T-helper 1 cell treated with Interleukin-12 subunit alpha and Interleukin-12 subunit beta and Interleukin-4 antibody, amounts not matched to agents 30 μg/mL and 1 μg/mL, for 36 hours (primary cell): Measurements from ENCODE around the gene XPR1.

Experiments used
- H3K27ac Mint-ChIP-seq: one replicate; pipeline ENCODE4 v1.8.0; 2021; ENCODE audit warnings: mild to moderate bottlenecking, mixed read lengths
- H3K27me3 Mint-ChIP-seq: one replicate; pipeline ENCODE4 v1.8.0; 2021; ENCODE audit warnings: low read depth, mixed read lengths
- H3K36me3 Mint-ChIP-seq: one replicate; pipeline ENCODE4 v1.8.0; 2021; ENCODE audit warnings: low read depth, mixed read lengths
- H3K4me1 Mint-ChIP-seq: one replicate; pipeline ENCODE4 v1.8.0; 2021; ENCODE audit warnings: low read depth, mixed read lengths
- H3K4me3 Mint-ChIP-seq: one replicate; pipeline ENCODE4 v1.8.0; 2021; ENCODE audit warnings: mild to moderate bottlenecking, moderate library complexity, mixed read lengths
- H3K9me3 Mint-ChIP-seq: one replicate; pipeline ENCODE4 v1.8.0; 2021; ENCODE audit warnings: mixed read lengths

XPR1 gene

DNA sequence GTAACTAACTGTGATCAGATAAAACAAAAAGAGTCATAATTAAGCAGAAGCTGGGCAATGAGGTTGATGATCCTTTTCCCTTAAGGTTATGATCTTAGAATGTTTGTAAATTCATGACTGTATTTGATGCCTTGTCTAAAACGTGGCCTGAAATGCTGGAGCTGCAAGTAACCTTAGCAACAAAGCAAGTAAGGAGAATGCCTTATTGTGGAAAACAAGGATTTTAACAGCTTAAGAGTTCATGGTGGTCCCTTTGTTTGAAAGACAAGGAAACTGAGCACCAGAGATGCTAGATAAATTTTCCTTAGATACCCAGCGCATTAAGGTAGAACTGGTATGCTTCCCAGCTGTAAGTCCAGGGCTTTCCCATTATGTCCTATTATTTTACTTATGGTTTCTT, 25.7 kb upstream of the XPR1 start:
- no peak overlapping the region for H3K27ac Mint-ChIP-seq
- no peak overlapping the region for H3K4me3 Mint-ChIP-seq
- no peaks in the 10 kb centered on the region for H3K9me3 Mint-ChIP-seq
- peaks cover 2% of the 10 kb centered on the region for H3K36me3 Mint-ChIP-seq
- peaks cover 1% of the 10 kb centered on the region for H3K4me1 Mint-ChIP-seq
- H3K27me3 Mint-ChIP-seq = peaks cover 19% of the 10 kb centered on the region

DNA sequence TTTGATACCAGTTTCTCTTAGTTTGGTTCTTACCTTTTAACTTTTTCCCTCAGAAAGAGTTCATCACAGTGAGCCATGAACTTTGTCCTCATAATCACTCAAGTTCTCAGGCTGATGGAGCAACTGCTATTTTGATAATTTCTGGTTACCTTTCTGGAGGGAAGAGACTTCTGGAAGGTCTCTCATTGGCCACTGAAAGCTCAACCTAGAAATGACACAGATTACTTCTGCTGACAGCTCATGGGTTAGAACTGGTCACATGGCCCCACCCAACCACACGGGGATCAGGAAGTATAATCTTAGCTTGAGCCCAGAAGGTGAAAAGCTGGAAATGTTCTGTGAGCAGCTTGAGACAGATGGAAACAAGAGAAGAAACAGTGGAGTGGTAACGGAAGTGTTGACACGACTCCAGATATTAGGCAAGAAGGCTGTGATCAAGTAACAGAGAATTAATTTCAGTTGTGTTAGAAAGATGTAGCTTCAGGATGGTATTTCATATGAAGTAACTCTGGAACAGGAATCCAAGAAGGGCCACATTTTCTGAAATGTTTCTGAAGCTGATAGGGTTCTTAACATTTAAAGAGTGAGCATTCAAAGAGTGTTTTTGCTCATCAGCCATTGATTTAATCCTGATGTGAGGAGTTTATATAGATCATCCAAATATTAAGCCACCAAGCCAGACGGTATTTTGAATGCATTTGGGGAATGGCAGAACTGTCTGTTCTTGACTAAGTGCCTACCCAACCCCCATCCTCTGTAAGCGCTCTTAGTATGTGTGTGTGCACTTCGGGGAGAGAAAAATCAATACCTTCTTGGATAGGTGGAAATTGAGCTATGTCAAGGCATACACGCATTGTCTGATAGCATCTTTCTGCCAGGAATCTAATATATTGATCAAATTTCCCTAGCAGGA, 21.9 kb upstream of the XPR1 start:
- Mint-ChIP-seq H3K4me1 (peaks cover 7% of the 10 kb centered on the region), H3K27ac (peak overlapping the region; percentile 27), H3K27me3 (peaks cover 14% of the 10 kb centered on the region), H3K9me3 (no peaks in the 10 kb centered on the region), H3K36me3 (peaks cover 3% of the 10 kb centered on the region), H3K4me3 (no peak overlapping the region)

DNA sequence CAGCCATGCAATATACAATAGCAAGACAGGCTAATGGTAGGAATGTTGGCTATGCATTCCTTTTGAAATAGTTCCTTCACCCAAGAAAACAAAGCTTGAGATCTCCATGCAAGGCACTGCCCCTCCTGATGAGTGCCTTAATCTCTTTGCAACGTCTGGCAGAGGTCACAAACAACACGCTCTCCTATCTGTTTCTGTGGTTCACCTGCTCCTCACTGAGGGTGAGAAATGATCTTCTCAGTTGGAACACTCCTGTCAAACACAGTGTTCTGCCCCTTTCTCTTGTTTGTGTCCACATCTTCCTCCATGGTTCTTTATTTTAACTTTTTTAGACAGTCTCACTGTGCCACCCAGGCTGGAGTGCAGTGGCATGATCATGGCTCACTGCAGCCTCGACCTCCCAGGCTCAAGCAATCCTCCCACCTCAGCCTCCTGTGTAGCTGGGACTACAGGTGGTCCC, 21.2 kb upstream of the XPR1 start:
- peaks cover 14% of the 10 kb centered on the region for H3K27me3 Mint-ChIP-seq
- no peaks in the 10 kb centered on the region for H3K9me3 Mint-ChIP-seq
- no peak overlapping the region for H3K27ac Mint-ChIP-seq
- no peak overlapping the region for H3K4me3 Mint-ChIP-seq
- peaks cover 7% of the 10 kb centered on the region for H3K4me1 Mint-ChIP-seq
- H3K36me3 Mint-ChIP-seq = peaks cover 3% of the 10 kb centered on the region

DNA sequence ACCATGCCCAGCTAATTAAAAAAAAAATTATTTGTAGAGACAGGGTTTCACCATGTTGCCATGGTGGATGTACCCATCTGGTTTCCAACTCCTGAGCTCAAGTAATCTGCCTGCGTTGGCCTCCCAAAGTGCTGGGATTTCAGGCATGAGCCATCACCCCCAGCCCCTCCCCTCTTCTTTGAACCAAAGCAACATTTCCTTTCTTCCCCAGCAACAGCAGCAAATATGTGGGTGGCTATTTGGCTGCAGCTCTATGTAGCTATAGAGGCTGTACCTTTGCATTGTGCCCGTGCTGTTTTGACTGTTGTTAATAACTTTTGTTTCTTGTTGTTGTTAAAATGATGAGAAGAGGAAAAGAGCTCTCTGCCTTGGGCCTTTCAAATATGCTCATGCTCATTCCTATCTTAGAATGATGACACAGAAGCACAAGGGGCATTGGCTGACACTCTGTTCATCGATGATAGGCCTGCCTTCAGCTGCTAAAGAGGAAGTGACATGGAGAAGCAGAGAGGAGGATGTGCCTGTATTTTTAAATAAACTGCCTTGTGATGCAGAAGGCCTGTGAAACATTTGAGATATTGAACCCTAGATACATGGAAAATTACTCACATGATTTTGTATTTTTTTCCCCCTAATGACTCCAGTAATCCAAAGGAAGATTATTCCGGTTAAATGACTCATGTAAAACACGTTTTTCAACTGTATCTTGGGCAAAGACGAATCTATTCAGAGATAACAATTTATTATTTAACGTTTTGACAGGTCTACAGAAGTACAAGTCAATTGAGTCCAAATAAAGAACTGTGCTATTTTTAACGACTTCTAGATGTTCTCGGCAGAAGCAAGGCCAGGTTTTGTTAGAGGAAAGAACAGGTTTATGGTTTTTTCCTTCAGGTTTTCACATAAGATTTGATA, 20.5 kb upstream of the XPR1 start:
- H3K27ac Mint-ChIP-seq = no peak overlapping the region

DNA sequence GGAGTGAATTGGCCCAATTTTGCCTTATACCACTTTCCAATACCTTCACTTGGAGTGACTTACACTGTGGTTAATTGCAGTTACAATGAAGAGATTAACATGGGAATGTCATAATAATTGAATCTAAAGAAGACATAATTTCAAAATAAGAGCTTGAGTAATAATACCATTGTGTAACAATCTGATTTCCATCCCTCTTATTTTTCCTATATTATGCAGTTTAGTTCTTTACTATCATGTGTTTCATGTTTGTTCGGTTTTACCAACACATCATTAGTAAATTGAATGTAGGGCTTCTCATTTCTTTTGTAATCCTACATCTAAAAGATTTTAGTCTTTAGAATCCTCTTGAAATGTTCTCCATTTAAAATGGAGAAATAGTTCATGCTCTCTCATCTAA, 19.2 kb upstream of the XPR1 start:
- Mint-ChIP-seq H3K36me3 (peaks cover 3% of the 10 kb centered on the region), H3K4me1 (peaks cover 7% of the 10 kb centered on the region), H3K4me3 (no peak overlapping the region), H3K27me3 (peaks cover under 1% of the 10 kb centered on the region), H3K27ac (no peak overlapping the region), H3K9me3 (no peaks in the 10 kb centered on the region)

More for the DNA sequence above, 20.5 kb upstream of the XPR1 start:
- Mint-ChIP-seq H3K36me3 (peaks cover 3% of the 10 kb centered on the region), H3K4me3 (no peak overlapping the region), H3K4me1 (peaks cover 7% of the 10 kb centered on the region), H3K27me3 (peaks cover 9% of the 10 kb centered on the region), H3K9me3 (no peaks in the 10 kb centered on the region)

DNA sequence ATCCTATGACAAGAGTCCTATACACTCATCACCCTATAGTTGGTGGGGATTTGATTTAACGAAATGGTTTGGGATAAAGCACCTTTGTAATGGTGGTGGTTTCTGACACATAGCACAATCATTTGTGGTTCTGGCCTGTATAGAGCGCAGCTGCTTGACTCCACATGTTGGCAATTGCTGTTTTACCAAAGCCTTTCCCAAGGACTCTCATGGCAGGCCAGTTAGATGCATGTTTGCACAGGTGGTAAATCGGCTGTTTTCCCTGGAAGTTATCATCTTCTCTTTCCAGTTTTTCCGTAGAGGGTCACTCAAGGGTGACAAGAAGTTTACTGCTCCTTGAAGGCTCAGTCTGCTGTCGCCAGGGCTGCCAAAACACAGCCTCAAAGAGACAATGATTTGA, 17.1 kb upstream of the XPR1 start:
- Mint-ChIP-seq H3K27ac (no peak overlapping the region), H3K36me3 (peaks cover 3% of the 10 kb centered on the region), H3K27me3 (no peaks in the 10 kb centered on the region)

DNA sequence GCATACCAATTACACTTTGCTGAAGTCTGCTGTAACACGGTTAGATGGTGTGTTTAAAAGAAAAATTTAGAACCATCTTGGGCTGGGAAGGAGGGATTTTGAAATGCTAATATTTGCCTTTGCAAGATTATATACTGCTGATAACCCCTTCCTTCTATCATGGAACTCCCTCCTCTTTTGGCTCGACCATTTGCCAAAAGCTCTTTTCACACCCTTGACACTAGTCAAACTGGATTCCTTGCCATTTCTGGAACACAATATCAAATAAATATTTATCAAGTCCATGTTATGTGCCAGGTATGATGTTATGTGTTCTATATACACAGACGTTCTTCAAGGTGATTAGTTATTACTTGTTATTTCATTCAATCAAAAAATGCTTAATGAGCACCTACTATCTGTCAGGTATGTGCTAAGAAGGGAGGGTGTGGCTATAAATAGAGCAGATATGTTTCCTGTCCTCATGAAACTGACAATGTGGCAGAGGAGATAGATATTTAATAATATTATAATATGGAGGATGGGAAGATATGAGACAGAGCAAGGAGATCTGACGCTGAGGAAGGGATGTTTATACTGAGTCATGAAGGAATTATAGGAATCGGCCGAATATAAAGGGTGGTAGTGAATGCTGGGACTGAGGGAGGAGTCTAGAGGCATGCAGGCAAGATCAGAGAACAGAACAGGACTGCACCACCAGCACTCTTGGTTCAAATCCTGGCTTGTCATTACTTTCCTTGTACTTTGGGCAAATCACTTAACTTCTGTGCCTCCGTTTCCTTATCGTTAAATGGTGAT, 16.1 kb upstream of the XPR1 start:
- H3K27me3 Mint-ChIP-seq = no peaks in the 10 kb centered on the region
- H3K36me3 Mint-ChIP-seq = peaks cover 3% of the 10 kb centered on the region
- H3K4me1 Mint-ChIP-seq = peaks cover 7% of the 10 kb centered on the region
- H3K27ac Mint-ChIP-seq = no peak overlapping the region
- no peak overlapping the region for H3K4me3 Mint-ChIP-seq
- no peaks in the 10 kb centered on the region for H3K9me3 Mint-ChIP-seq

More for the DNA sequence above, 17.1 kb upstream of the XPR1 start:
- Mint-ChIP-seq H3K4me1 (peaks cover 7% of the 10 kb centered on the region), H3K4me3 (no peak overlapping the region), H3K9me3 (no peaks in the 10 kb centered on the region)

DNA sequence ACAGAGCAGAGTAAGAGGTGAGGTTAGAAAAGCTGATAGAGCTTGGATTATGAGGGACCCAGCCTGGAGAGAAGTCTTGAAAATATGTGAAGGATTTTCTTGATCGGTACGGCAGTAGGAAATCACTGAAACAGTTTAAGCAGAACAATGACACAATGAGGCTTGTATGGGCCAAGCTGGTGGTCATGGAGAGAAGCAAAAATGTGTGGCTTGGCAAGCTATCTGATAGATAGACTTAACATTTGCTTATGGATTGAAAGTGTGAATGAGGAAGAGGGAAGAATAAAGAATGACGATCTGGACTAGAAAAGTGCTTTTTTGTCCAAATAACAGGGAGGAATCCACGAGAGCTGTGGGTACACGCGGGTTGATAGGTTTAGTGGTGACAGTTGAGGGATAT, 15.4 kb upstream of the XPR1 start:
- Mint-ChIP-seq H3K27ac (no peak overlapping the region), H3K9me3 (no peaks in the 10 kb centered on the region), H3K4me3 (no peak overlapping the region)

DNA sequence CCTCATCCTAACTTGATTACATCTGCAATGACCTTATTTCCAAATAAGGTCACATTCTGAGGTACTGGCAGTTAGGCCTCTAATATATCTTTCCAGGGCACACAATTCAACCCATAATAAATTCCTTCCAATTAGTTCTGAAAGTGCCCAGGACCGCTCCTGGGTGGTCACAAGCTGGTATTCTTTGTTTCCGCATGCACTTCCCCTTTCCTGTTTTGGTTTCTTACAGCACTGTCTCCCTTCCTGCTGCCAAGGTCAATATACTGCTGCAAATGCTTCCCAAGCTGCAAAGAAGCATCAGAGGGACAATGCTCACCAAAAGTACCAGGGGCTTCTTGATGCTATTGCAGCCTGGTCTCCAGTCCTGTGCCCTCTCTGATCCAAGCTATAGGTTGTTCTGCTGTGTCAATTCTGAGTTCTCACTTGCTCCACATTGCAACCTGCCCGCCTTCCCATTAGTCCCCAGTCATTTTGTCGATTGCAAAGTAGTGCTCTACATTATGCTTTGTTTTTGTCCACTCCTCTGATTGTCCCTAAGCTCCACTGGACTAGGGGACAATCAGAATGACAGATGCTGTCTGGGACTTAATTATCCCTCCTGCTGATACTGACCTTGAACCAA, 13.9 kb upstream of the XPR1 start:
- no peak overlapping the region for H3K27ac Mint-ChIP-seq
- H3K27me3 Mint-ChIP-seq = no peaks in the 10 kb centered on the region
- H3K9me3 Mint-ChIP-seq = no peaks in the 10 kb centered on the region
- no peak overlapping the region for H3K4me3 Mint-ChIP-seq
- peaks cover 2% of the 10 kb centered on the region for H3K4me1 Mint-ChIP-seq
- no peaks in the 10 kb centered on the region for H3K36me3 Mint-ChIP-seq

More for the DNA sequence above, 15.4 kb upstream of the XPR1 start:
- Mint-ChIP-seq H3K4me1 (peaks cover 3% of the 10 kb centered on the region), H3K36me3 (no peaks in the 10 kb centered on the region), H3K27me3 (no peaks in the 10 kb centered on the region)

DNA sequence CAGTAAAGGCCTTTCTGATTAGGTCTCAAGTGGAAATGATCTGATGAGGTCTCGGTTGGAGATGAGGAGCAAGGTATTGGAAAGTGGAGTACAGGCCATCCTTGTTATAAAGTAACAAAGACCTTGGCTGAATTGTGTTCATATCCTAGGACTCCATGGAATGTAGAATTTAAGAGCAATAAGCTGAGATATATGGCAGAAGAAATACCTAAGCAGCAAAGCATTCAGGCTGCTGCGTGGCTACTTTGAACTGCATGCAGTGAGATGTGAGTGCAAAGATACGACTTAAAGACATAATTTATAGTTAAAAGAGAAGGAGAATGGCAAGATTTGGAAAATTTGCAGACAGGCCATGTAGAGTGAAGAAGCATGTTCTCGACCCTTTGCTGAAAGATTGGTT, 11.2 kb upstream of the XPR1 start:
- Mint-ChIP-seq H3K4me3 (no peak overlapping the region), H3K27me3 (peaks cover 6% of the 10 kb centered on the region), H3K9me3 (no peaks in the 10 kb centered on the region), H3K4me1 (no peaks in the 10 kb centered on the region), H3K36me3 (no peaks in the 10 kb centered on the region), H3K27ac (no peak overlapping the region)

DNA sequence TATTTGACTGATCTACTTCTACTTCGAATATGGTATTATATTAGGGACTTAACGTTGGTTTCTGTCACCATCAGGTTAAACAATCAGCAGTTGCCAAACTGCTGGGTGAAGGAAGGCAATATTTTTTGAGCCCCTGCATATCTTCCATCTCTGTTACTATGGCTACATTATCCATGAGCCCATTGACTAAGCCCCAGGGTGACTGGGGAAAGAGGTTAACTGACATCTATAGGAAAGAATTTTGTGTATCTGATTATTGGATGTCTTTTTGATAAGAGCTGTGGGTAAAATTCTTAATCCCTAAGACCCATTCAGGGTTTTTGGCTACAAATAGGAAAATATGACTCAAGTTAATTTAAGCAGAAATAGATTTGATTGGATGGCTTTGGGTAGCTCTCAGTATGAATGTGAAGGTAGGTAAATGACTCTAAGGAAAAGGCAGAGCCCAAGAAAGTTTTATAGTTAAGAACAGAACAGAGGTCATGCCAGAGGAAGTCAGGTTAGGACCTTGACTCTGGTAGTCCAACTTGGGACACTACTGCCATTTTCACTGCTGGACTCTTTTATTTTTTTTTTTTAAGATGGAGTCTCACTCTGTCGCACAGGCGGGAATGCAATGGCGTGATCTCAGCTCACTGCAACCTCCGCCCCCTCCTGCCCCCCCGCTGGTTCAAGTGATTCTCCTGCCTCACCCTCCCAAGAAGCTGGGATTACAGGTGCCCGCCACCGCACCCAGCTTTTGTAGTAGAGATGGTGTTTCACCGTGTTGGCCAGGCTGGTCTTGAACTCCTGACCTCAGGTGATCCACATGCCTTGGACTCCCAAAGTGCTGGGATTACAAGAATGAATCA, 8.9 kb upstream of the XPR1 start:
- H3K36me3 Mint-ChIP-seq = no peaks in the 10 kb centered on the region
- H3K27me3 Mint-ChIP-seq = peaks cover 17% of the 10 kb centered on the region
- H3K27ac Mint-ChIP-seq = no peak overlapping the region
- no peaks in the 10 kb centered on the region for H3K9me3 Mint-ChIP-seq
- no peaks in the 10 kb centered on the region for H3K4me1 Mint-ChIP-seq
- no peak overlapping the region for H3K4me3 Mint-ChIP-seq

DNA sequence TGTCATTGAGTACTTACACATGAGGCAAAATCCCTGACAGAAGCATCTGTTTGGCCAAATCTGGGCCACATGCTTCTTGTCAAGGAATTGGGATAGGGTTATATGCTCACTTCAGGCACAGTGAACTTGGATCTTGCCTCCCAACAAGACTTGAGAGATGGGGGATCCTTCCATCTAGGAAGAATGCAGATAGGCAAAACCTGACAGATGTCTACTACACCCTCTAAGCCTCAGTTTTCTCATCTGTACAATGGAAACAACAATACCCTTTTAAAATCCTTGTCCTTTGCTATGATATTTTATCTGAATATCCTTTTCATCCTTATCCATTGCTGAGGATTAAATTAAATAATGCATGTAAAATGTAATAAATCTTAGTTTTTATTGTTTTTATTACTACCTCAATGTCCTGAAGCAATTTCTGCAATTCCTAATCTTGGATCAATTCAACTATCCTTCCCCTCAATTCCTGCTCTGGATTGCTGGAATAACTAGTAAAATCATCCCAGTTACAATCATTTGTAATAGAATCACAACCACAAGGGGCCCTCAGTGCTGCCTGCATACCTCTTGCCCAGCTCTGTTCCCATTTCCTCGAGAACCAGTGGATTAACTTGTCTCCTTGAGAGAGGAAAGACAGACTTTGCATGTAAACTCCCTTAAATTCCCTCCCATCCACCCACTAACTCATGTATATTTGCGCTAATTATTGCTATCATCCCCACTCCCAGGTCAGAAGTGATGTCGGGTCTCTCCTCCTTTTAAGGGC, 8.1 kb upstream of the XPR1 start:
- Mint-ChIP-seq H3K4me1 (no peaks in the 10 kb centered on the region), H3K36me3 (no peaks in the 10 kb centered on the region), H3K27ac (no peak overlapping the region), H3K9me3 (no peaks in the 10 kb centered on the region), H3K4me3 (no peak overlapping the region), H3K27me3 (peaks cover 17% of the 10 kb centered on the region)
